H9 (cell line): Measurements from ENCODE around the gene FAM216A. TPM values are rescaled to one million over a fixed set of nuclear protein-coding genes. Genes with fewer than 3 reads are reported as not detected.

Experiments used
- DNase-seq: peaks from one replicate; pipeline ENCODE4 v3.0.0-alpha.2; 2017
- H2AFZ ChIP-seq: one replicate; pipeline ENCODE4 v1.6.1; 2013; ENCODE audit warnings: mild to moderate bottlenecking, low read length, control low read depth, moderate library complexity
- H2AK5ac ChIP-seq: 2 replicates; pipeline ENCODE4 v1.6.1; 2013; ENCODE audit warnings: low read length, control low read depth, mixed read lengths; ENCODE audit not compliant: insufficient read length
- H2BK120ac ChIP-seq: one replicate; pipeline ENCODE4 v1.6.1; 2013; ENCODE audit warnings: low read depth, mild to moderate bottlenecking, low read length, control low read depth, inconsistent platforms; ENCODE audit not compliant: poor library complexity, severe bottlenecking
- H2BK12ac ChIP-seq: 2 replicates; pipeline ENCODE4 v1.6.1; 2013; ENCODE audit warnings: low read length, control low read depth, mixed read lengths, low read depth; ENCODE audit not compliant: insufficient read length
- H2BK15ac ChIP-seq: 2 replicates; pipeline ENCODE4 v1.6.1; 2013; ENCODE audit warnings: low read depth, low read length, control low read depth
- H2BK20ac ChIP-seq: one replicate; pipeline ENCODE4 v1.6.1; 2013; ENCODE audit warnings: low read depth, mild to moderate bottlenecking, low read length, control low read depth, inconsistent platforms; ENCODE audit not compliant: poor library complexity, severe bottlenecking
- H2BK5ac ChIP-seq: 2 replicates; pipeline ENCODE4 v1.6.1; 2013; ENCODE audit warnings: low read length, control low read depth, mixed read lengths; ENCODE audit not compliant: insufficient read length
- H3K14ac ChIP-seq: 2 replicates; pipeline ENCODE4 v1.6.1; 2013; ENCODE audit warnings: low read length, control low read depth; ENCODE audit not compliant: insufficient read depth
- H3K18ac ChIP-seq: 2 replicates; pipeline ENCODE4 v1.6.1; 2013; ENCODE audit warnings: low read depth, mild to moderate bottlenecking, mixed read lengths, low read length, control low read depth; ENCODE audit not compliant: insufficient read length
- H3K23ac ChIP-seq: 2 replicates; pipeline ENCODE4 v1.6.1; 2013; ENCODE audit warnings: low read length, control low read depth, mixed read lengths, low read depth; ENCODE audit not compliant: insufficient read length
- H3K23me2 ChIP-seq: 2 replicates; pipeline ENCODE4 v1.6.1; 2013; ENCODE audit warnings: low read depth, mild to moderate bottlenecking, mixed read lengths, low read length, control low read depth; ENCODE audit not compliant: insufficient read length, poor library complexity, severe bottlenecking
- H3K27ac ChIP-seq: 2 replicates; pipeline ENCODE4 v1.5.1; 2013; ENCODE audit warnings: low read length, control low read depth, mixed read lengths, low read depth; ENCODE audit not compliant: insufficient read length
- H3K27me3 ChIP-seq: 2 replicates; pipeline ENCODE4 v1.6.1; 2013; ENCODE audit warnings: low read length, control low read depth, inconsistent platforms; ENCODE audit not compliant: insufficient read depth
- H3K4ac ChIP-seq: 2 replicates; pipeline ENCODE4 v1.6.1; 2013; ENCODE audit warnings: low read depth, mild to moderate bottlenecking, control low read depth, inconsistent platforms, low read length, moderate library complexity
- H3K4me1 ChIP-seq: 2 replicates; pipeline ENCODE4 v1.6.1; 2013; ENCODE audit warnings: low read length, control low read depth, inconsistent platforms; ENCODE audit not compliant: insufficient read depth
- H3K4me2 ChIP-seq: 2 replicates; pipeline ENCODE4 v1.6.1; 2013; ENCODE audit warnings: low read length, control low read depth, mixed read lengths; ENCODE audit not compliant: insufficient read length, insufficient read depth
- H3K56ac ChIP-seq: 2 replicates; pipeline ENCODE4 v1.6.1; 2013; ENCODE audit warnings: low read depth, mild to moderate bottlenecking, mixed read lengths, low read length, control low read depth; ENCODE audit not compliant: insufficient read length
- H3K79me1 ChIP-seq: 2 replicates; pipeline ENCODE4 v1.6.1; 2013; ENCODE audit warnings: low read depth, mild to moderate bottlenecking, moderate library complexity, low read length, control low read depth, inconsistent platforms; ENCODE audit not compliant: insufficient read depth, poor library complexity, severe bottlenecking
- H3K79me2 ChIP-seq: 2 replicates; pipeline ENCODE4 v1.6.1; 2013; ENCODE audit warnings: low read length, control low read depth, inconsistent platforms; ENCODE audit not compliant: insufficient read depth
- H3K9ac ChIP-seq: 2 replicates; pipeline ENCODE4 v1.6.1; 2013; ENCODE audit warnings: low read length, control low read depth, mixed read lengths; ENCODE audit not compliant: insufficient read length; ENCODE audit errors: extremely low read depth
- H3K9me3 ChIP-seq: one replicate; pipeline ENCODE4 v1.6.1; 2013; ENCODE audit warnings: low read depth, low read length, inconsistent platforms; ENCODE audit not compliant: control insufficient read depth
- H3T11ph ChIP-seq: one replicate; pipeline ENCODE4 v1.6.1; 2013; ENCODE audit warnings: mild to moderate bottlenecking, low read length, control low read depth, inconsistent platforms
- H4K20me1 ChIP-seq: one replicate; pipeline ENCODE4 v1.6.1; 2013; ENCODE audit not compliant: control insufficient read depth, insufficient read length, insufficient read depth
- H4K5ac ChIP-seq: 2 replicates; pipeline ENCODE4 v1.6.1; 2013; ENCODE audit warnings: low read depth, mild to moderate bottlenecking, mixed read lengths, low read length, control low read depth; ENCODE audit not compliant: insufficient read length
- H4K8ac ChIP-seq: replicated peaks from 2 replicates; pipeline ENCODE4 v1.6.1; 2013; ENCODE audit warnings: low read length, control low read depth, mixed read lengths, low read depth; ENCODE audit not compliant: insufficient read length
- H4K91ac ChIP-seq: 2 replicates; pipeline ENCODE4 v1.6.1; 2013; ENCODE audit warnings: low read depth, mild to moderate bottlenecking, moderate library complexity, mixed read lengths, low read length, control low read depth; ENCODE audit not compliant: insufficient read length
- H3K27ac Mint-ChIP-seq, 3 experiments: 2 replicates in 2 of 3; 3 replicates in 1 of 3; pipeline ENCODE4 v1.8.0; 2020 to 2021; ENCODE audit warnings: mixed read lengths in 3 of 3, mild to moderate bottlenecking in 1 of 3, moderate library complexity in 1 of 3
- H3K27me3 Mint-ChIP-seq: 2 replicates; pipeline ENCODE4 v1.8.0; 2021; ENCODE audit warnings: low read depth, mild to moderate bottlenecking, moderate library complexity, mixed read lengths
- H3K36me3 Mint-ChIP-seq, 3 experiments: 2 replicates in 2 of 3; 3 replicates in 1 of 3; pipeline ENCODE4 v1.8.0; 2020 to 2021; ENCODE audit warnings: low read depth in 3 of 3, mixed read lengths in 3 of 3; ENCODE audit not compliant: insufficient read depth in 1 of 3
- H3K4me1 Mint-ChIP-seq, 2 experiments: 2 replicates each; pipeline ENCODE4 v1.8.0; 2020; ENCODE audit warnings: mixed read lengths in 2 of 2
- H3K4me3 Mint-ChIP-seq, 2 experiments: 2 replicates in 1 of 2; 3 replicates in 1 of 2; pipeline ENCODE4 v1.8.0; 2020 to 2021; ENCODE audit warnings: mild to moderate bottlenecking in 2 of 2, mixed read lengths in 2 of 2, moderate library complexity in 1 of 2
- H3K9me3 Mint-ChIP-seq, 2 experiments: 2 replicates in 1 of 2; 3 replicates in 1 of 2; pipeline ENCODE4 v1.8.0; 2020; ENCODE audit warnings: mild to moderate bottlenecking in 2 of 2, mixed read lengths in 2 of 2, moderate library complexity in 1 of 2
- WGBS: extraction: QIAGEN DNeasy Blood & Tissue Kit; methylation state at CpG from one replicate; pipeline ENCODE4 v1.1.7; 2013; ENCODE audit warnings: missing lambda C conversion rate, low lambda C conversion rate, mixed read lengths; ENCODE audit not compliant: insufficient read length; ENCODE audit errors: extremely low coverage; 5-methylcytosine and 5-hydroxymethylcytosine counted together
- total RNA-seq: library from RNA; stranded (reverse); gene quantifications from 2 replicates; pipeline ENCODE4 v1.2.1, GENCODE V29; 2021
- TF ChIP-seq, protein P1 (sequence below): fragments of 200-600 bp; sonication (generic); conservative IDR thresholded peaks from 3 replicates; pipeline ENCODE4 v1.8.0; 2021; ENCODE audit warnings: antibody characterized with exemption, mild to moderate bottlenecking

The FAM216A gene
- total RNA-seq, 1 experiment from 2014 or later = 18.1 TPM

DNA sequence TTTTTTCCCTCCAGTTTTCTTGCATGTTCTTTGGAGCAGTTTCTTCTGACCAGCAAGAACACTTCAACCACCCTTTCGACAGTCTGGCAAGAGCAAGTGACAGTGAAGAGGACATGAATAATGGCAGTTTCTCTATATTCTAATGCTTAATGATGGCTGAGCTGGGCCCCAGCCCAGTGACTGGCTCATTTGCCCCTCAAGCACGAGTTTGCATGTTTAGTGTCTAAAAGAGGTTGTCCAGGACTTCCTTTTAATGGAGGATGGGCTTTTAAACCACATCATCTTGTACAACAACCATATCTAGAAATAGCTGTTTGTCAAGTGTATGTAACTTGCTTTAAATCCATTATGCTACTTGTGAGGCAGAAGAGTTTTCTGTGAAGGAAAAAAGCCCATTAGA lies 61.9 kb downstream of the FAM216A start:
- no peak overlapping the region for H2BK15ac ChIP-seq
- H2AFZ ChIP-seq = no peak overlapping the region
- no peak overlapping the region for H2BK20ac ChIP-seq
- no CpG with 5 or more reads among the region's 2 CpGs for WGBS
- no peak overlapping the region for H4K5ac ChIP-seq
- no peak overlapping the region for H3K4me3 Mint-ChIP-seq
- H3K27ac ChIP-seq = no peak overlapping the region
- H3K4me2 ChIP-seq = no peak overlapping the region
- H3K4ac ChIP-seq = no peak overlapping the region
- no peak overlapping the region for H3K18ac ChIP-seq
- no peaks in the 10 kb centered on the region for H3K27me3 ChIP-seq
- no peak overlapping the region for H3K9ac ChIP-seq
- H3K23me2 ChIP-seq = no peaks in the 10 kb centered on the region
- H4K91ac ChIP-seq = no peak overlapping the region
- H3K27ac Mint-ChIP-seq = no peak overlapping the region
- H3K4me1 Mint-ChIP-seq = peaks cover 12 to 16% of the 10 kb centered on the region in 2 experiments
- TF ChIP-seq, protein P1, sequence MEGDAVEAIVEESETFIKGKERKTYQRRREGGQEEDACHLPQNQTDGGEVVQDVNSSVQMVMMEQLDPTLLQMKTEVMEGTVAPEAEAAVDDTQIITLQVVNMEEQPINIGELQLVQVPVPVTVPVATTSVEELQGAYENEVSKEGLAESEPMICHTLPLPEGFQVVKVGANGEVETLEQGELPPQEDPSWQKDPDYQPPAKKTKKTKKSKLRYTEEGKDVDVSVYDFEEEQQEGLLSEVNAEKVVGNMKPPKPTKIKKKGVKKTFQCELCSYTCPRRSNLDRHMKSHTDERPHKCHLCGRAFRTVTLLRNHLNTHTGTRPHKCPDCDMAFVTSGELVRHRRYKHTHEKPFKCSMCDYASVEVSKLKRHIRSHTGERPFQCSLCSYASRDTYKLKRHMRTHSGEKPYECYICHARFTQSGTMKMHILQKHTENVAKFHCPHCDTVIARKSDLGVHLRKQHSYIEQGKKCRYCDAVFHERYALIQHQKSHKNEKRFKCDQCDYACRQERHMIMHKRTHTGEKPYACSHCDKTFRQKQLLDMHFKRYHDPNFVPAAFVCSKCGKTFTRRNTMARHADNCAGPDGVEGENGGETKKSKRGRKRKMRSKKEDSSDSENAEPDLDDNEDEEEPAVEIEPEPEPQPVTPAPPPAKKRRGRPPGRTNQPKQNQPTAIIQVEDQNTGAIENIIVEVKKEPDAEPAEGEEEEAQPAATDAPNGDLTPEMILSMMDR = no peak
- peaks cover 0 to 5% (median 0%) of the 10 kb centered on the region in 3 experiments; a peak in 3 of 7 replicates for H3K36me3 Mint-ChIP-seq
- no peak overlapping the region for H2BK120ac ChIP-seq
- no peak overlapping the region for H3K14ac ChIP-seq
- H3T11ph ChIP-seq = no peak overlapping the region
- no peak overlapping the region for H2BK5ac ChIP-seq
- no peak overlapping the region for H2BK12ac ChIP-seq
- no peak overlapping the region for H3K56ac ChIP-seq
- H4K20me1 ChIP-seq = no peaks in the 10 kb centered on the region
- H4K8ac ChIP-seq = no peak overlapping the region
- no peaks in the 10 kb centered on the region for H3K79me1 ChIP-seq
- no peak overlapping the region for H3K23ac ChIP-seq
- H3K27me3 Mint-ChIP-seq = peaks cover 3% of the 10 kb centered on the region; the same call in 1 of the 2 replicates
- no peak overlapping the region for H2AK5ac ChIP-seq
- no peaks in the 10 kb centered on the region; the same call in 1 of the 2 replicates for H3K4me1 ChIP-seq
- H3K79me2 ChIP-seq = no peaks in the 10 kb centered on the region
- H3K9me3 ChIP-seq = no peaks in the 10 kb centered on the region
- DNase-seq = no peak
- H3K9me3 Mint-ChIP-seq = no peaks in the 10 kb centered on the region
